ENCODE data around the gene SLC5A3. TPM values are rescaled to one million over a fixed set of nuclear protein-coding genes. Genes with fewer than 3 reads are reported as not detected.
A peak's percentile ranks its signal among the peaks of the same experiment; 100 is the strongest.

Gene SLC5A3
- total and polyA plus RNA-seq, 2 of the 8 experiments (the other 6 are each of a cell fraction or from before 2014, with no cell fraction given) = 4.0 to 19.4 TPM

DNA sequence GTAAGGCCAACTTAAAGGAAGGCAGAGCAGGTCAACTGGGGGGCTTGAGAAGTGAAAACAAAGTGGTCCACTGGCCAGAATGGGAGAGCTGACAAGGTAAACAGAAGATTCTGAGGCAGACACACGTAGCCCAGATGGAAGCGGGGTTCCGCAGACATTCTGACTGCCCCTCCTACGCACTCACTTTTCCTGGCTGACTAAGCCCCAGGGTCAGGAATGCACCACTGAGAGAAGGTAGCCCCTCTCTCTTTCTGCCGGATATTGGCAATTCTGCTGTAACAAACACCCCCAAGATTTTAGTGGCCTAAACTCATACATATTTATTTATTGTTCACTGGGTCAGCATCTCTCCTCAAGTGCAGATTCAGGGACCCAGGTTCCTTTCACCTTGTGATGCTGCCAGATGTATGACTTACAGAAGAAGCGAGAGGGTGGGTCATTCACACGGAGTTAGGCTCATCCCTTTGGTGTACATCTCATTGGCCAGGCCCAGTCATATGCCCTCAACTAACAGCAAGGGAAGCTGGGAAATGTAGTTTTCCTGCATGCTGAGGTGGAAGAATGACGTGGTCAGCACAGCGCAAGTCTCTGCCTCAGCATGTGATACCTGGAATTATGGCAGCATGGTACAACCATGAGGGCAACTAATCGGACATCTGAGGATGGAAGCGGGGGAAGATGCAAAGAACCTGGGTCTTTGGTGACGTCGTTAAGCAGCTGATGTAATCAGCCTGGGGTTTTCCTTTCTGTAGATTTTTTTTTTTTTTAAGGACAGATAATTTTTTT lies 43.4 kb upstream of the SLC5A3 start (continued):
- no peak for TF ChIP-seq BRCA1 (IDR thresholded peaks at IDR 0.05; ENCODE audit: low read depth, low read length)
- peak; percentile 97 for TF ChIP-seq USF2 (IDR thresholded peaks at IDR 0.05; ENCODE audit: low read length)
- no peak for TF ChIP-seq MAFK (IDR thresholded peaks at IDR 0.05; ENCODE audit: low read depth, low read length)
- no peak for TF ChIP-seq SIRT6 (IDR thresholded peaks at IDR 0.05; ENCODE audit: low read length)
